Activated T-helper 1 cell treated with anti-CD3 and anti-CD28 coated beads, Interleukin-12 subunit alpha, Interleukin-12 subunit beta, Interleukin-2, Interleukin-4 antibody, amounts not matched to agents 30 ng/mL and 10 ng/mL and 1 ng/mL, durations not matched to agents 14 hours and 24 hours and 36 hours (primary cell): ENCODE results near the gene UBN2. TPM values are rescaled to one million over a fixed set of nuclear protein-coding genes. Genes with fewer than 3 reads are reported as not detected.
"Not testable (repeated sequence)": the region's sequence is repeated elsewhere in the genome, so short reads cannot be mapped to it uniquely, and the experiment has no call there.

Source experiments
- DNase-seq: peaks from one replicate; pipeline ENCODE4 v3.0.0; 2021; ENCODE audit warnings: low spot score
- H3K27ac Mint-ChIP-seq: one replicate; pipeline ENCODE4 v1.8.0; 2021; ENCODE audit warnings: mild to moderate bottlenecking, mixed read lengths
- H3K27me3 Mint-ChIP-seq: one replicate; pipeline ENCODE4 v1.8.0; 2022; ENCODE audit warnings: mild to moderate bottlenecking, moderate library complexity, mixed read lengths; ENCODE audit not compliant: insufficient read depth
- H3K36me3 Mint-ChIP-seq: one replicate; pipeline ENCODE4 v1.8.0; 2021; ENCODE audit warnings: low read depth, mixed read lengths
- H3K4me1 Mint-ChIP-seq: one replicate; pipeline ENCODE4 v1.8.0; 2021; ENCODE audit warnings: low read depth, mixed read lengths
- H3K4me3 Mint-ChIP-seq: one replicate; pipeline ENCODE4 v1.8.0; 2021; ENCODE audit warnings: mild to moderate bottlenecking, moderate library complexity, mixed read lengths
- H3K9me3 Mint-ChIP-seq: one replicate; pipeline ENCODE4 v1.8.0; 2021; ENCODE audit warnings: mixed read lengths
- intact Hi-C: fragments of 100-400 bp; cut with micrococcal nuclease; formaldehyde crosslinking; loops from one replicate; pipeline ENCODE4 v1.15.1; 2024
- total RNA-seq: library from RNA; stranded (reverse); gene quantifications from 2 replicates; pipeline ENCODE4 v1.2.3, GENCODE V29; 2022

The UBN2 gene
- total RNA-seq, 1 donor from 2014 or later: 14.7 TPM

GRCh38 chr7:139329119-139329518 lies 98.1 kb downstream of the UBN2 start:
- Mint-ChIP-seq H3K27me3 (peaks cover 8% of the 10 kb centered on the region), H3K27ac (no peak overlapping the region), H3K4me3 (no peak overlapping the region), H3K9me3 (peaks cover 4% of the 10 kb centered on the region), H3K4me1 (peaks cover 6% of the 10 kb centered on the region), H3K36me3 (no peaks in the 10 kb centered on the region)
- DNase-seq: no peak
- intact Hi-C loops: no loop called here

GRCh38 chr7:139330333-139331030 lies 99.4 kb downstream of the UBN2 start:
- Mint-ChIP-seq H3K4me1 (peaks cover 6% of the 10 kb centered on the region), H3K27me3 (peaks cover 8% of the 10 kb centered on the region), H3K27ac (no peak overlapping the region), H3K36me3 (no peaks in the 10 kb centered on the region), H3K9me3 (peaks cover 4% of the 10 kb centered on the region), H3K4me3 (no peak overlapping the region)
- intact Hi-C loops: no loop called here
- DNase-seq: no peak

GRCh38 chr7:139332697-139333359 lies 101.8 kb downstream of the UBN2 start:
- H3K27me3 Mint-ChIP-seq: peaks cover 6% of the 10 kb centered on the region
- no peak for DNase-seq
- intact Hi-C loops: no loop called here
- H3K9me3 Mint-ChIP-seq: peaks cover 4% of the 10 kb centered on the region
- H3K4me1 Mint-ChIP-seq: peaks cover 6% of the 10 kb centered on the region
- no peak overlapping the region for H3K4me3 Mint-ChIP-seq
- no peaks in the 10 kb centered on the region for H3K36me3 Mint-ChIP-seq
- H3K27ac Mint-ChIP-seq: no peak overlapping the region

GRCh38 chr7:139333443-139333842 lies 102.4 kb downstream of the UBN2 start:
- H3K4me1 Mint-ChIP-seq, H3K27ac Mint-ChIP-seq, H3K9me3 Mint-ChIP-seq, H3K36me3 Mint-ChIP-seq, intact Hi-C loops, H3K4me3 Mint-ChIP-seq, H3K27me3 Mint-ChIP-seq, DNase-seq: not testable (repeated sequence)

GRCh38 chr7:139334399-139335150 lies 103.5 kb downstream of the UBN2 start:
- no peak overlapping the region for H3K4me3 Mint-ChIP-seq
- H3K36me3 Mint-ChIP-seq: no peaks in the 10 kb centered on the region
- H3K27me3 Mint-ChIP-seq: peaks cover 5% of the 10 kb centered on the region
- H3K4me1 Mint-ChIP-seq: peaks cover 12% of the 10 kb centered on the region
- intact Hi-C loops: no loop called here
- H3K27ac Mint-ChIP-seq: no peak overlapping the region
- DNase-seq: no peak
- H3K9me3 Mint-ChIP-seq: peaks cover 9% of the 10 kb centered on the region

GRCh38 chr7:139339025-139339424 lies 108.0 kb downstream of the UBN2 start:
- H3K36me3 Mint-ChIP-seq: peaks cover 2% of the 10 kb centered on the region
- peak overlapping the region; percentile 91 for H3K4me3 Mint-ChIP-seq
- peaks cover 31% of the 10 kb centered on the region for H3K4me1 Mint-ChIP-seq
- peak overlapping the region; percentile 81 for H3K27ac Mint-ChIP-seq
- intact Hi-C loops: no loop called here
- H3K27me3 Mint-ChIP-seq: peaks cover 8% of the 10 kb centered on the region
- peaks cover 5% of the 10 kb centered on the region for H3K9me3 Mint-ChIP-seq
- DNase-seq: no peak

- H3K27ac Mint-ChIP-seq: peak overlapping the region; percentile 100
- peaks cover 4% of the 10 kb centered on the region for H3K36me3 Mint-ChIP-seq
- peaks cover 31% of the 10 kb centered on the region for H3K4me1 Mint-ChIP-seq
- H3K27me3 Mint-ChIP-seq: peaks cover 8% of the 10 kb centered on the region
- H3K4me3 Mint-ChIP-seq: peak overlapping the region; percentile 91
- no peak for DNase-seq
- H3K9me3 Mint-ChIP-seq: peaks cover 5% of the 10 kb centered on the region
- intact Hi-C loops: loop anchor here (1.0 to 5.0 kb wide), 10 partner anchors 20 to 1588 kb away; partner anchors contain the start of genes CREB3L2, KDM7A, LUC7L2 and UBN2
Observed at GRCh38 chr7:139339698-139340036, 108.6 kb downstream of the UBN2 start.

- Mint-ChIP-seq H3K9me3 (peaks cover 5% of the 10 kb centered on the region), H3K36me3 (peaks cover 4% of the 10 kb centered on the region), H3K27me3 (peaks cover 8% of the 10 kb centered on the region), H3K27ac (peak overlapping the region; percentile 100), H3K4me1 (peaks cover 31% of the 10 kb centered on the region), H3K4me3 (peak overlapping the region; percentile 91)
- intact Hi-C loops: loop anchor here (1.0 to 5.0 kb wide), 10 partner anchors 19 to 1587 kb away; partner anchors contain the start of genes CREB3L2, KDM7A, LUC7L2 and UBN2
- DNase-seq: peak; percentile 97
Observed at GRCh38 chr7:139340037-139340807, 109.2 kb downstream of the UBN2 start.

- H3K4me3 Mint-ChIP-seq: peak overlapping the region; percentile 91
- intact Hi-C loops: loop anchor here (1.0 to 5.0 kb wide), 10 partner anchors 19 to 1587 kb away; partner anchors contain the start of genes CREB3L2, KDM7A, LUC7L2 and UBN2
Observed at GRCh38 chr7:139340808-139341057, 109.7 kb downstream of the UBN2 start.

GRCh38 chr7:139341058-139341775 lies 110.2 kb downstream of the UBN2 start, which contains the start of gene FMC1:
FMC1 (plus strand) TSS chr7:139341337; CDS start chr7:139341385, 48 bp downstream.
- Mint-ChIP-seq H3K27ac (peak within 1 kb of the TSS; percentile 100), H3K4me3 (peak within 1 kb of the TSS; percentile 91), H3K36me3 (peaks cover 5% of the 10 kb centered on the region), H3K9me3 (peaks cover 5% of the 10 kb centered on the region), H3K4me1 (peaks cover 31% of the 10 kb centered on the region), H3K27me3 (peaks cover 8% of the 10 kb centered on the region)
- intact Hi-C loops: loop anchor here (5.0 kb wide), 4 partner anchors 304 to 1586 kb away; partner anchors contain the start of genes KDM7A and ZC3HAV1L
- peak; percentile 75 for DNase-seq

More at GRCh38 chr7:139340808-139341057, 109.7 kb downstream of the UBN2 start:
- DNase-seq: no peak
- H3K36me3 Mint-ChIP-seq: peaks cover 4% of the 10 kb centered on the region
- H3K27me3 Mint-ChIP-seq: peaks cover 8% of the 10 kb centered on the region
- peak overlapping the region; percentile 100 for H3K27ac Mint-ChIP-seq
- H3K9me3 Mint-ChIP-seq: peaks cover 5% of the 10 kb centered on the region
- peaks cover 31% of the 10 kb centered on the region for H3K4me1 Mint-ChIP-seq

- Mint-ChIP-seq H3K36me3 (peaks cover 8% of the 10 kb centered on the region), H3K27me3 (peaks cover 6% of the 10 kb centered on the region), H3K4me3 (peak overlapping the region; percentile 91), H3K27ac (peak overlapping the region; percentile 100), H3K9me3 (peaks cover 5% of the 10 kb centered on the region), H3K4me1 (peaks cover 31% of the 10 kb centered on the region)
- DNase-seq: no peak
- intact Hi-C loops: loop anchor here (5.0 kb wide), 4 partner anchors 304 to 1586 kb away; partner anchors contain the start of genes KDM7A and ZC3HAV1L
Observed at GRCh38 chr7:139341776-139342226, 110.8 kb downstream of the UBN2 start.

- Mint-ChIP-seq H3K9me3 (no peaks in the 10 kb centered on the region), H3K4me1 (peaks cover 24% of the 10 kb centered on the region), H3K36me3 (peaks cover 14% of the 10 kb centered on the region), H3K27me3 (peaks cover 6% of the 10 kb centered on the region), H3K4me3 (no peak overlapping the region), H3K27ac (no peak overlapping the region)
- DNase-seq: no peak
- intact Hi-C loops: no loop called here
Observed at GRCh38 chr7:139345042-139345441, 114.0 kb downstream of the UBN2 start.
